Superior temporal gyrus (tissue), 1 donor: ENCODE measurements around the gene IL23R.
"Not testable (repeated sequence)": the region's sequence is repeated elsewhere in the genome, so short reads cannot be mapped to it uniquely, and the experiment has no call there.

ENCODE experiments used
- DNase-seq: peaks from one replicate; pipeline ENCODE4 v3.0.0-alpha.2; 2016; ENCODE audit errors: extremely low spot score

Gene IL23R

GRCh38 chr1:67193704-67194103 lies 27.4 kb downstream of the IL23R start:
- no peak for DNase-seq

- no peak for DNase-seq
These were observed 28.1 kb downstream of the IL23R start for GRCh38 chr1:67194209-67194863.

GRCh38 chr1:67200755-67201154 lies 34.5 kb downstream of the IL23R start:
- DNase-seq: no peak

- DNase-seq: no peak
These were observed 35.6 kb downstream of the IL23R start for GRCh38 chr1:67201891-67202290.

GRCh38 chr1:67204298-67204980 lies 38.2 kb downstream of the IL23R start:
- DNase-seq: no peak

GRCh38 chr1:67207398-67207797 lies 41.1 kb downstream of the IL23R start:
- not testable (repeated sequence) for DNase-seq

GRCh38 chr1:67208217-67208616 lies 42.0 kb downstream of the IL23R start:
- DNase-seq: no peak

GRCh38 chr1:67209521-67209920 lies 43.3 kb downstream of the IL23R start:
- DNase-seq: no peak

- DNase-seq: peak; percentile 59
These were observed 45.6 kb downstream of the IL23R start for GRCh38 chr1:67211589-67212563.

- DNase-seq: no peak
These were observed 46.9 kb downstream of the IL23R start for GRCh38 chr1:67213164-67213563.

- no peak for DNase-seq
These were observed 47.7 kb downstream of the IL23R start for GRCh38 chr1:67213948-67214347.

- peak; percentile 52 for DNase-seq
These were observed 48.3 kb downstream of the IL23R start for GRCh38 chr1:67214420-67215174.

- no peak for DNase-seq
These were observed 50.1 kb downstream of the IL23R start for GRCh38 chr1:67216401-67216800.

- DNase-seq: no peak
These were observed 51.2 kb downstream of the IL23R start for GRCh38 chr1:67217417-67217816.

GRCh38 chr1:67217938-67218337 lies 51.7 kb downstream of the IL23R start:
- DNase-seq: no peak

- no peak for DNase-seq
These were observed 58.6 kb downstream of the IL23R start for GRCh38 chr1:67224856-67225255.

GRCh38 chr1:67226688-67227087 lies 60.4 kb downstream of the IL23R start:
- no peak for DNase-seq

- no peak for DNase-seq
These were observed 60.9 kb downstream of the IL23R start for GRCh38 chr1:67227196-67227595.

- no peak for DNase-seq
These were observed 62.5 kb downstream of the IL23R start for GRCh38 chr1:67228791-67229190.

GRCh38 chr1:67230539-67230938 lies 64.3 kb downstream of the IL23R start:
- DNase-seq: no peak

GRCh38 chr1:67236277-67236676 lies 70.0 kb downstream of the IL23R start:
- DNase-seq: no peak

- no peak for DNase-seq
These were observed 73.5 kb downstream of the IL23R start for GRCh38 chr1:67239738-67240137.
